Liver (tissue), 9 donors: Measurements from ENCODE around the gene APLN. TPM values are rescaled to one million over a fixed set of nuclear protein-coding genes. Genes with fewer than 3 reads are reported as not detected.

ENCODE experiments used
- DNase-seq: peaks from one replicate; pipeline ENCODE4 v3.0.0-alpha.2; 2017; ENCODE audit warnings: low spot score
- H3K27ac ChIP-seq, 2 donors: one replicate each; pipeline ENCODE4 v1.7.0; 2013; ENCODE audit warnings: inconsistent platforms in 2 of 2, low read length in 2 of 2, control low read depth in 1 of 2, low read depth in 1 of 2, mild to moderate bottlenecking in 1 of 2
- H3K27me3 ChIP-seq, 4 donors: one replicate each; pipeline versions ENCODE4 v1.6.1 to v1.7.0; 2013; ENCODE audit warnings: low read length in 3 of 4, inconsistent platforms in 1 of 4, mild to moderate bottlenecking in 1 of 4, moderate library complexity in 1 of 4; ENCODE audit not compliant: control insufficient read depth in 4 of 4, insufficient read depth in 4 of 4
- H3K36me3 ChIP-seq, 4 donors: one replicate each; pipeline versions ENCODE4 v1.6.1 to v1.7.0; 2013; ENCODE audit warnings: low read length in 3 of 4, mild to moderate bottlenecking in 3 of 4, low read depth in 1 of 4, moderate library complexity in 1 of 4; ENCODE audit not compliant: control insufficient read depth in 4 of 4, insufficient read depth in 3 of 4
- H3K4me1 ChIP-seq, 4 donors: one replicate each; pipeline versions ENCODE4 v1.6.1 to v1.7.0; 2013; ENCODE audit warnings: low read length in 3 of 4, mild to moderate bottlenecking in 3 of 4, moderate library complexity in 1 of 4; ENCODE audit not compliant: control insufficient read depth in 4 of 4, insufficient read depth in 4 of 4
- H3K4me3 ChIP-seq, 3 donors: one replicate each; pipeline versions ENCODE4 v1.6.1 to v1.7.0; 2013; ENCODE audit warnings: low read length in 3 of 3, control low read depth in 1 of 3, low read depth in 1 of 3, mild to moderate bottlenecking in 1 of 3
- H3K9ac ChIP-seq, 2 donors: one replicate each; pipeline ENCODE4 v1.7.0; 2013; ENCODE audit warnings: low read length in 2 of 2, mild to moderate bottlenecking in 2 of 2, moderate library complexity in 2 of 2, control low read depth in 1 of 2, low read depth in 1 of 2
- H3K9me3 ChIP-seq, 4 donors: one replicate each; pipeline versions ENCODE4 v1.6.1 to v1.7.0; 2013; ENCODE audit warnings: low read length in 3 of 4; ENCODE audit not compliant: control insufficient read depth in 4 of 4
- EGR1 ChIP-seq, 2 donors: IDR thresholded peaks; 2 replicates each; pipeline ENCODE4 v1.6.1; 2016 to 2018; ENCODE audit warnings: antibody characterized with exemption in 2 of 2, low read depth in 2 of 2
- FOXA1 ChIP-seq: IDR thresholded peaks from 2 replicates; pipeline ENCODE4 v1.6.1; 2016; ENCODE audit warnings: antibody characterized with exemption
- FOXA2 ChIP-seq: IDR thresholded peaks from 2 replicates; pipeline ENCODE4 v1.6.1; 2016; ENCODE audit warnings: antibody characterized with exemption
- GABPA ChIP-seq, 2 donors: IDR thresholded peaks in 1 of 2; conservative IDR thresholded peaks in 1 of 2; 2 replicates each; pipeline ENCODE4 v1.6.1; 2016; ENCODE audit warnings: antibody characterized with exemption in 2 of 2, mild to moderate bottlenecking in 1 of 2, moderate library complexity in 1 of 2
- HNF4A ChIP-seq, 2 donors: conservative IDR thresholded peaks; 2 replicates each; pipeline ENCODE4 v1.6.1; 2016; ENCODE audit warnings: antibody characterized with exemption in 2 of 2, mild to moderate bottlenecking in 2 of 2
- HNF4G ChIP-seq: IDR thresholded peaks from 2 replicates; pipeline ENCODE4 v1.6.1; 2016; ENCODE audit warnings: antibody characterized with exemption
- NR2F2 ChIP-seq: IDR thresholded peaks from 2 replicates; pipeline ENCODE4 v1.6.1; 2016; ENCODE audit warnings: antibody characterized with exemption
- RAD21 ChIP-seq, 2 donors: IDR thresholded peaks; 2 replicates each; pipeline ENCODE4 v1.6.1; 2016; ENCODE audit warnings: antibody characterized with exemption in 2 of 2, mild to moderate bottlenecking in 2 of 2
- RXRA ChIP-seq, 2 donors: IDR thresholded peaks; 2 replicates each; pipeline ENCODE4 v1.6.1; 2017 to 2018; ENCODE audit warnings: antibody characterized with exemption in 2 of 2, mild to moderate bottlenecking in 1 of 2
- SP1 ChIP-seq: IDR thresholded peaks from 2 replicates; pipeline ENCODE4 v1.6.1; 2018; ENCODE audit warnings: antibody characterized with exemption, mild to moderate bottlenecking
- YY1 ChIP-seq: IDR thresholded peaks from 2 replicates; pipeline ENCODE4 v1.6.1; 2016; ENCODE audit warnings: antibody characterized with exemption, mild to moderate bottlenecking
- WGBS: extraction: QIAGEN DNeasy Blood & Tissue Kit; methylation state at CpG from one replicate; pipeline ENCODE4 v1.1.7; 2013; 5-methylcytosine and 5-hydroxymethylcytosine counted together
- polyA plus RNA-seq, 2 donors: library from polyadenylated mRNA; stranded (reverse) in 1 of 2; unstranded in 1 of 2; fragments of 200-250 nt in 1 of 2; fragments of >200 nt in 1 of 2; fragmentation: Nextera tagmentation in 1 of 2; extraction: Ambion mirVana in 1 of 2; gene quantifications; one replicate each; pipeline versions ENCODE4 v1.2.1 to v1.2.3, GENCODE V29; 2013 to 2015
- total RNA-seq, 2 donors: library from RNA; depleted of rRNA; stranded (reverse); fragments of >200 nt; gene quantifications; one replicate each; pipeline ENCODE4 v1.2.3, GENCODE V29; 2014
- TF ChIP-seq, protein P1 (sequence below): fragments of 150-350 bp; IDR thresholded peaks from 2 replicates; pipeline ENCODE4 v1.5.1; 2017; ENCODE audit warnings: improper control_type of control experiment, low read depth, low read length; ENCODE audit not compliant: missing input control
- TF ChIP-seq, protein P2 (sequence below): IDR thresholded peaks from 2 replicates; pipeline ENCODE4 v1.6.1; 2016; ENCODE audit warnings: antibody characterized with exemption
- TF ChIP-seq, protein P3 (sequence below): IDR thresholded peaks from 2 replicates; pipeline ENCODE4 v1.6.1; 2016; ENCODE audit warnings: antibody characterized with exemption
- TF ChIP-seq, protein P4 (sequence below): IDR thresholded peaks from 2 replicates; pipeline ENCODE4 v1.6.1; 2016; ENCODE audit warnings: antibody characterized with exemption
- donor health status: healthy.
- donor health status: healthy.
- donor health status: healthy.
- donor health status: healthy.
- donor health status: healthy.

Gene APLN
- total and polyA plus RNA-seq, 4 donors = 0.19 to 0.33 TPM; not detected in 2

DNA sequence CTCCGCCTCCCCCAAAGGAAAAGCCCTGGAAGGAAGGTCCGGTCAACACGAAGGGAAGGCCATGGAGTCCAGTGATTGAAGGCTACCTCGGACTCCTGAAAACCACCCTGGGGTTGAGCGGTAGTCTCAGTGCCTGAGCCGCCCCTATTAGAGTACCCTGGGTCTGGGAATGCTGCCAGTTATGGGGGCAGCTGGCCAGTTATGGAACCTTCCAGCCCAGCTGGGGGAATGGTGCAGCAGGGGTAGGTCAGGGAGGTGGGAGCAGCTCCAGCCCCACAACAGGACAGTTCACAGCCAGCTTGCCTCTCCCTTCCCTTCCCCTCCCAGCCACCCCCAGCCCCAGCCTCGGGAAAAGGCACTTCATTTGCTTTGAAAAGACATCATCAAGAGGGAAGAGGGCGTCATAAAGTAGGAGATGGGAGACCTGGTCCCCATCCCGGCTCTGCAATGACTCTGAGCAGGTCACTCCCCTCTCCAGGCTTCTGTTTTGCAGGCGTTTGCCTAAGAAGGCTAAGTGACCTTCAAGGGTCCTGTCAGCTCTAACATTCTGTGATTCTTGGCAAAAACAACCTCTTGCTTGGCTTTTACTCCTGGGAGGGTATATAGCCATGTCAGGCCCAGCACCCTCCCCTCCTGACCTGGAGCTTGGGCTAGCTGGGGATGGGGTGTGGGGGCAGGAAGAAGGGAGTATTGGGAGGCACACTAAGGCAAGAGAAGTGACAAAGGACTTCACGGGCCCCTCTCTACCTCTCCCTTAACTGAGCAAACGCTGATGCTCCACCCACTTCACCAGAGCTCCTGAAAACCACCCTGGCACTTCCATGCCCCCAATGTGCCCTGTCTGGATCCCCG lies 8.0 kb downstream of the APLN start (continued):
- TF ChIP-seq, protein P1, sequence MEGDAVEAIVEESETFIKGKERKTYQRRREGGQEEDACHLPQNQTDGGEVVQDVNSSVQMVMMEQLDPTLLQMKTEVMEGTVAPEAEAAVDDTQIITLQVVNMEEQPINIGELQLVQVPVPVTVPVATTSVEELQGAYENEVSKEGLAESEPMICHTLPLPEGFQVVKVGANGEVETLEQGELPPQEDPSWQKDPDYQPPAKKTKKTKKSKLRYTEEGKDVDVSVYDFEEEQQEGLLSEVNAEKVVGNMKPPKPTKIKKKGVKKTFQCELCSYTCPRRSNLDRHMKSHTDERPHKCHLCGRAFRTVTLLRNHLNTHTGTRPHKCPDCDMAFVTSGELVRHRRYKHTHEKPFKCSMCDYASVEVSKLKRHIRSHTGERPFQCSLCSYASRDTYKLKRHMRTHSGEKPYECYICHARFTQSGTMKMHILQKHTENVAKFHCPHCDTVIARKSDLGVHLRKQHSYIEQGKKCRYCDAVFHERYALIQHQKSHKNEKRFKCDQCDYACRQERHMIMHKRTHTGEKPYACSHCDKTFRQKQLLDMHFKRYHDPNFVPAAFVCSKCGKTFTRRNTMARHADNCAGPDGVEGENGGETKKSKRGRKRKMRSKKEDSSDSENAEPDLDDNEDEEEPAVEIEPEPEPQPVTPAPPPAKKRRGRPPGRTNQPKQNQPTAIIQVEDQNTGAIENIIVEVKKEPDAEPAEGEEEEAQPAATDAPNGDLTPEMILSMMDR = no peak
- TF ChIP-seq NR2F2 = no peak

DNA sequence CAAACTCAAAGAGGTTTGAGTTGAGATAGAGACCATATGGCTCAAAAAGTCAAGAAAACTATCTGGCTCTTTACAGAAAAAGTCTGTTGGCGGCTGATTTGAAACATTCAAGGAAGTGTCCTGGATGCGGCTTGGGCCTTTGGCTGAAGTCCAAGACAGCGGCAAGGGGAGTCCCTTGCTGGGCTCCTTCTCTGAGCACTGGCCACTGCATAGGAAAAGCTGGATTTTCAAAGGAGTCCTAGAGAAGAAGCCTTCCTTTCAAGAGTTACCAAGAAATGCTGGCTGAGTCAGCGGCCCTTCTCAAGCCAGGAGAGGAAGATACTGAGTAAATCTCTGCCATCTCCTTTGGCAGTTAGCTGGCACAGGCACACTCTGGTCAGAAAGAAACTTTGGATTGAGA lies 12.1 kb downstream of the APLN start:
- H3K27me3 ChIP-seq = no peaks in the 10 kb centered on the region
- 78% methylated on average over 4 of the region's 4 CpGs for WGBS
- TF ChIP-seq NR2F2 (no peak), YY1 (no peak), HNF4A (conservative IDR thresholded peaks at IDR 0.05) (no peak), FOXA2 (no peak), RAD21 (IDR thresholded peaks at IDR 0.05) (no peak), GABPA (IDR thresholded peaks at IDR 0.05 in 1 of 2, conservative IDR thresholded peaks at IDR 0.05 in 1 of 2) (no peak), HNF4G (no peak), SP1 (no peak), FOXA1 (no peak), EGR1 (IDR thresholded peaks at IDR 0.05; ENCODE audit: low read depth in 2 of 2) (no peak), RXRA (IDR thresholded peaks at IDR 0.05) (no peak)
- TF ChIP-seq, protein P1 = no peak
- TF ChIP-seq, protein P2, sequence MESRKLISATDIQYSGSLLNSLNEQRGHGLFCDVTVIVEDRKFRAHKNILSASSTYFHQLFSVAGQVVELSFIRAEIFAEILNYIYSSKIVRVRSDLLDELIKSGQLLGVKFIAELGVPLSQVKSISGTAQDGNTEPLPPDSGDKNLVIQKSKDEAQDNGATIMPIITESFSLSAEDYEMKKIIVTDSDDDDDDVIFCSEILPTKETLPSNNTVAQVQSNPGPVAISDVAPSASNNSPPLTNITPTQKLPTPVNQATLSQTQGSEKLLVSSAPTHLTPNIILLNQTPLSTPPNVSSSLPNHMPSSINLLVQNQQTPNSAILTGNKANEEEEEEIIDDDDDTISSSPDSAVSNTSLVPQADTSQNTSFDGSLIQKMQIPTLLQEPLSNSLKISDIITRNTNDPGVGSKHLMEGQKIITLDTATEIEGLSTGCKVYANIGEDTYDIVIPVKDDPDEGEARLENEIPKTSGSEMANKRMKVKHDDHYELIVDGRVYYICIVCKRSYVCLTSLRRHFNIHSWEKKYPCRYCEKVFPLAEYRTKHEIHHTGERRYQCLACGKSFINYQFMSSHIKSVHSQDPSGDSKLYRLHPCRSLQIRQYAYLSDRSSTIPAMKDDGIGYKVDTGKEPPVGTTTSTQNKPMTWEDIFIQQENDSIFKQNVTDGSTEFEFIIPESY = no peak
- TF ChIP-seq, protein P3, sequence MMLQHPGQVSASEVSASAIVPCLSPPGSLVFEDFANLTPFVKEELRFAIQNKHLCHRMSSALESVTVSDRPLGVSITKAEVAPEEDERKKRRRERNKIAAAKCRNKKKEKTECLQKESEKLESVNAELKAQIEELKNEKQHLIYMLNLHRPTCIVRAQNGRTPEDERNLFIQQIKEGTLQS = no peak
- TF ChIP-seq, protein P4, sequence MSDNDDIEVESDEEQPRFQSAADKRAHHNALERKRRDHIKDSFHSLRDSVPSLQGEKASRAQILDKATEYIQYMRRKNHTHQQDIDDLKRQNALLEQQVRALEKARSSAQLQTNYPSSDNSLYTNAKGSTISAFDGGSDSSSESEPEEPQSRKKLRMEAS = no peak
- H3K27ac ChIP-seq = no peak overlapping the region
- H3K9me3 ChIP-seq = peaks cover 0 to 8% (median 0%) of the 10 kb centered on the region in 4 donors
- no peaks in the 10 kb centered on the region for H3K36me3 ChIP-seq
- H3K4me3 ChIP-seq = no peak overlapping the region
- H3K4me1 ChIP-seq = peaks cover 0 to 1% (median 0%) of the 10 kb centered on the region in 4 donors
- no peak overlapping the region for H3K9ac ChIP-seq
- DNase-seq = no peak
